ENCODE results near the gene CES3. TPM values are rescaled to one million over a fixed set of nuclear protein-coding genes. Genes with fewer than 3 reads are reported as not detected.

The CES3 gene
- polyA plus RNA-seq, 2 of the 4 experiments (the other 2 are of a cell fraction), result 2.1 to 3.8 TPM

GRCh38 chr16:66934138-66934838, 26.8 kb upstream of the CES3 start, which contains the start of gene CIAO2B:
Gene CIAO2B (minus strand): TSS chr16:66934402. CDS start chr16:66934364, 38 bp downstream.
- WGBS (ENCODE audit: missing lambda C conversion rate), result under 1% methylated on average over 22 of the region's 76 CpGs
- POLR2A ChIA-PET, result interaction anchor here (1.2 kb wide), 1 partner anchor 122 kb away, joined by 3 read pairs; no protein-coding TSS in a partner anchor
- DNase-seq (ENCODE audit: low read depth in 1 of 2, low spot score in 1 of 2) (peak; percentile 88 to 91), FAIRE-seq (peak; percentile 63), ATAC-seq (peak; percentile 79 to 91)
- Histone ChIP-seq H3K4me1 (peaks cover 28% of the 10 kb centered on the region), H3K4me2 (peak within 1 kb of the TSS; percentile 99), H3K9me3 (no peaks in the 10 kb centered on the region), H3K27ac (peak within 1 kb of the TSS; percentile 94 to 99), H3K4me3 (peak within 1 kb of the TSS; percentile 81)
- TF ChIP-seq BHLHE40 (IDR thresholded peaks at IDR 0.05; ENCODE audit: low read depth, low read length) (0 out of 2 replicates have a peak, but pooled peaks have one; percentile 11), POLR2A (IDR thresholded peaks at IDR 0.05; ENCODE audit: low read length) (peak; percentile 94), RFX5 (IDR thresholded peaks at IDR 0.05) (no peak), SREBF2 (IDR thresholded peaks at IDR 0.05) (no peak), CHD2 (IDR thresholded peaks at IDR 0.05; ENCODE audit: low read length, partially characterized antibody) (peak; percentile 62), RNF2 (IDR thresholded peaks at IDR 0.05; ENCODE audit: borderline replicate concordance, low read depth) (no peak), GATA3 (IDR thresholded peaks at IDR 0.05; ENCODE audit: borderline replicate concordance) (no peak), MYC (IDR thresholded peaks at IDR 0.05; ENCODE audit: borderline replicate concordance, low read length) (peak; percentile 76; the same call in 1 of the 2 replicates), JUN (IDR thresholded peaks at IDR 0.05) (peak; percentile 86 to 97), REST (IDR thresholded peaks at IDR 0.05) (peak; percentile 66), E2F6 (IDR thresholded peaks at IDR 0.05; ENCODE audit: borderline replicate concordance, low read depth) (peak; percentile 68; the same call in 1 of the 2 replicates), HOXB5 (CRISPR knock-in tag; IDR thresholded peaks at IDR 0.05) (no peak), PHF8 (IDR thresholded peaks at IDR 0.05; ENCODE audit: borderline replicate concordance, low read depth) (peak; percentile 91), BCL3 (IDR thresholded peaks at IDR 0.05) (peak; percentile 83; the same call in 2 of the 3 replicates), FOXS1 (CRISPR knock-in tag; IDR thresholded peaks at IDR 0.05) (no peak), KDM5A (IDR thresholded peaks at IDR 0.05) (peak; percentile 80)
- TF ChIP-seq, protein P1, sequence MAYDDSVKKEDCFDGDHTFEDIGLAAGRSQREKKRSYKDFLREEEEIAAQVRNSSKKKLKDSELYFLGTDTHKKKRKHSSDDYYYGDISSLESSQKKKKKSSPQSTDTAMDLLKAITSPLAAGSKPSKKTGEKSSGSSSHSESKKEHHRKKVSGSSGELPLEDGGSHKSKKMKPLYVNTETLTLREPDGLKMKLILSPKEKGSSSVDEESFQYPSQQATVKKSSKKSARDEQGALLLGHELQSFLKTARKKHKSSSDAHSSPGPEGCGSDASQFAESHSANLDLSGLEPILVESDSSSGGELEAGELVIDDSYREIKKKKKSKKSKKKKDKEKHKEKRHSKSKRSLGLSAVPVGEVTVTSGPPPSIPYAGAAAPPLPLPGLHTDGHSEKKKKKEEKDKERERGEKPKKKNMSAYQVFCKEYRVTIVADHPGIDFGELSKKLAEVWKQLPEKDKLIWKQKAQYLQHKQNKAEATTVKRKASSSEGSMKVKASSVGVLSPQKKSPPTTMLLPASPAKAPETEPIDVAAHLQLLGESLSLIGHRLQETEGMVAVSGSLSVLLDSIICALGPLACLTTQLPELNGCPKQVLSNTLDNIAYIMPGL (CRISPR knock-in tag; IDR thresholded peaks at IDR 0.05; ENCODE audit: borderline replicate concordance), result no peak
- TF ChIP-seq, protein P2, sequence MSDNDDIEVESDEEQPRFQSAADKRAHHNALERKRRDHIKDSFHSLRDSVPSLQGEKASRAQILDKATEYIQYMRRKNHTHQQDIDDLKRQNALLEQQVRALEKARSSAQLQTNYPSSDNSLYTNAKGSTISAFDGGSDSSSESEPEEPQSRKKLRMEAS (IDR thresholded peaks at IDR 0.05), result peak; percentile 93
- CTCF ChIA-PET, result interaction anchor here (0.8 to 5.4 kb wide), 2 partner anchors 9 to 40 kb away, joined by 3 to 56 read pairs; partner anchors contain the start of gene RRAD
